ENCODE data around the gene BNC2.

DNA sequence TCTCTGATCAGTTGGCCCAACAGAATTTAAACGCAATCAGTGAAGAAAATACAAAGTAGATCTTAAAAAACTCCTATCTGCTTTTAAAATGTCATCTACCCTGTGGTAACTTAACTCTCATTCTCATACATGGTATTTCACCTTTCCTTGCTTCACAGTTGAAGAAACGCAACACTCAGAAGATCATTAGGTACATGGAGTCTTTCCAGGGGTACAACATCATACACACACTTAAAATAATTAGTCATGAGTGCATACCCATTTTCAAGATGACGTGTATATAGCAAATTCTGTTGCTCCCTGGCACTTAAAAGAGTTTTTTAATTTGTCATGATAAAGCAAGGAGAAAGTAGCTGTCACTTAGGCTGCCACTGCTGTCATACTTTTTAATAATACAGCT lies 259.9 kb downstream of the BNC2 start:
- TF ChIP-seq, protein P1, sequence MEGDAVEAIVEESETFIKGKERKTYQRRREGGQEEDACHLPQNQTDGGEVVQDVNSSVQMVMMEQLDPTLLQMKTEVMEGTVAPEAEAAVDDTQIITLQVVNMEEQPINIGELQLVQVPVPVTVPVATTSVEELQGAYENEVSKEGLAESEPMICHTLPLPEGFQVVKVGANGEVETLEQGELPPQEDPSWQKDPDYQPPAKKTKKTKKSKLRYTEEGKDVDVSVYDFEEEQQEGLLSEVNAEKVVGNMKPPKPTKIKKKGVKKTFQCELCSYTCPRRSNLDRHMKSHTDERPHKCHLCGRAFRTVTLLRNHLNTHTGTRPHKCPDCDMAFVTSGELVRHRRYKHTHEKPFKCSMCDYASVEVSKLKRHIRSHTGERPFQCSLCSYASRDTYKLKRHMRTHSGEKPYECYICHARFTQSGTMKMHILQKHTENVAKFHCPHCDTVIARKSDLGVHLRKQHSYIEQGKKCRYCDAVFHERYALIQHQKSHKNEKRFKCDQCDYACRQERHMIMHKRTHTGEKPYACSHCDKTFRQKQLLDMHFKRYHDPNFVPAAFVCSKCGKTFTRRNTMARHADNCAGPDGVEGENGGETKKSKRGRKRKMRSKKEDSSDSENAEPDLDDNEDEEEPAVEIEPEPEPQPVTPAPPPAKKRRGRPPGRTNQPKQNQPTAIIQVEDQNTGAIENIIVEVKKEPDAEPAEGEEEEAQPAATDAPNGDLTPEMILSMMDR (conservative IDR thresholded peaks at IDR 0.05; ENCODE audit: low read length), result no peak
- no peak for TF ChIP-seq EZH2phosphoT487 (IDR thresholded peaks at IDR 0.05; ENCODE audit: borderline replicate concordance, low read depth, low read length)

All from OCI-LY7 (cell line).